ENCODE data around the gene KIRREL3. TPM values are rescaled to one million over a fixed set of nuclear protein-coding genes. Genes with fewer than 3 reads are reported as not detected.

KIRREL3 gene
- total and polyA plus RNA-seq, 2 of the 8 experiments (the other 6 are each of a cell fraction or from before 2014, with no cell fraction given), result 0.29 to 0.32 TPM

DNA sequence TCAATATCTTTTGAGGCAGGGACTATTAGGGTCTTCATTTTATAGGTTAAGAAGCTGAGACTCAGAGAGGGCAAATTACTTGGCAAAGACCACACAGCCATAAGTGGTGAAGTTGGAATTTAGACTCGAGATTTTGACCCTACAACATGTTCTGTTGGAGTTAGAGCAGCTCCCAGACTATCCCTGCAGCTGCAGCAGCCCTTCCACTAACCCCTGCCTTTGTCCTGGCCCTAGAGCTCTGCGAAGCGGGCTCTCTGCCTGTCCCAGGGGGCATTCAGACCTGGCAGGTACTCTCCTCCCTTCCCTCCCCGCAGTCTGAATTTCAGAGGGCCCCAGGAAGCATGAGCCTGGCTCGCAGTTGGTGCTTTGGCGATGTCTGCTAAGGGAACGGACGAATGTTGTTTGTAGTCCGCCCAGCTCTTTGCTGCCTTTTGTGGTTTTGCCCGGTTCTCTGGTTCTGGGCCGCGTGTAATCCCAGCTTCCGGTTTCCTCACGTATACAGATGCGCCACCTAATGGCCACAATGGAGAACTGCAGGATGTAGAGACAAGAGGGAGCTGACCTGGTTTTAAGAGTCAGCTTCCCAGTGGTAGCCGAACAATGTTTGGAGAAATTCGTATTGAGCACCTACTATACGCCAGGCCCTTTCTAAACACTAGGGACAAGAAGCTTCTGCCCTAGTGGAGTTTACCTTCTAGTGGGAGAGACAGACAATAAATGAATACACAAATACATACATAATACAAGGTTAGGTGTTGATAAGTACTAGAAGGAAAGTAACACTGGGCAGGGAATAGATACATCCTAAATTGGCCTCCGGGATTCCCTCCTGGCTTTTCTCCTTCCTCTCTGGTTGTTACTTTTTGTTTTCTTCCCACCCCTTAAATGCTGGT lies 519.9 kb downstream of the KIRREL3 start (continued):
- TF ChIP-seq, protein P1, sequence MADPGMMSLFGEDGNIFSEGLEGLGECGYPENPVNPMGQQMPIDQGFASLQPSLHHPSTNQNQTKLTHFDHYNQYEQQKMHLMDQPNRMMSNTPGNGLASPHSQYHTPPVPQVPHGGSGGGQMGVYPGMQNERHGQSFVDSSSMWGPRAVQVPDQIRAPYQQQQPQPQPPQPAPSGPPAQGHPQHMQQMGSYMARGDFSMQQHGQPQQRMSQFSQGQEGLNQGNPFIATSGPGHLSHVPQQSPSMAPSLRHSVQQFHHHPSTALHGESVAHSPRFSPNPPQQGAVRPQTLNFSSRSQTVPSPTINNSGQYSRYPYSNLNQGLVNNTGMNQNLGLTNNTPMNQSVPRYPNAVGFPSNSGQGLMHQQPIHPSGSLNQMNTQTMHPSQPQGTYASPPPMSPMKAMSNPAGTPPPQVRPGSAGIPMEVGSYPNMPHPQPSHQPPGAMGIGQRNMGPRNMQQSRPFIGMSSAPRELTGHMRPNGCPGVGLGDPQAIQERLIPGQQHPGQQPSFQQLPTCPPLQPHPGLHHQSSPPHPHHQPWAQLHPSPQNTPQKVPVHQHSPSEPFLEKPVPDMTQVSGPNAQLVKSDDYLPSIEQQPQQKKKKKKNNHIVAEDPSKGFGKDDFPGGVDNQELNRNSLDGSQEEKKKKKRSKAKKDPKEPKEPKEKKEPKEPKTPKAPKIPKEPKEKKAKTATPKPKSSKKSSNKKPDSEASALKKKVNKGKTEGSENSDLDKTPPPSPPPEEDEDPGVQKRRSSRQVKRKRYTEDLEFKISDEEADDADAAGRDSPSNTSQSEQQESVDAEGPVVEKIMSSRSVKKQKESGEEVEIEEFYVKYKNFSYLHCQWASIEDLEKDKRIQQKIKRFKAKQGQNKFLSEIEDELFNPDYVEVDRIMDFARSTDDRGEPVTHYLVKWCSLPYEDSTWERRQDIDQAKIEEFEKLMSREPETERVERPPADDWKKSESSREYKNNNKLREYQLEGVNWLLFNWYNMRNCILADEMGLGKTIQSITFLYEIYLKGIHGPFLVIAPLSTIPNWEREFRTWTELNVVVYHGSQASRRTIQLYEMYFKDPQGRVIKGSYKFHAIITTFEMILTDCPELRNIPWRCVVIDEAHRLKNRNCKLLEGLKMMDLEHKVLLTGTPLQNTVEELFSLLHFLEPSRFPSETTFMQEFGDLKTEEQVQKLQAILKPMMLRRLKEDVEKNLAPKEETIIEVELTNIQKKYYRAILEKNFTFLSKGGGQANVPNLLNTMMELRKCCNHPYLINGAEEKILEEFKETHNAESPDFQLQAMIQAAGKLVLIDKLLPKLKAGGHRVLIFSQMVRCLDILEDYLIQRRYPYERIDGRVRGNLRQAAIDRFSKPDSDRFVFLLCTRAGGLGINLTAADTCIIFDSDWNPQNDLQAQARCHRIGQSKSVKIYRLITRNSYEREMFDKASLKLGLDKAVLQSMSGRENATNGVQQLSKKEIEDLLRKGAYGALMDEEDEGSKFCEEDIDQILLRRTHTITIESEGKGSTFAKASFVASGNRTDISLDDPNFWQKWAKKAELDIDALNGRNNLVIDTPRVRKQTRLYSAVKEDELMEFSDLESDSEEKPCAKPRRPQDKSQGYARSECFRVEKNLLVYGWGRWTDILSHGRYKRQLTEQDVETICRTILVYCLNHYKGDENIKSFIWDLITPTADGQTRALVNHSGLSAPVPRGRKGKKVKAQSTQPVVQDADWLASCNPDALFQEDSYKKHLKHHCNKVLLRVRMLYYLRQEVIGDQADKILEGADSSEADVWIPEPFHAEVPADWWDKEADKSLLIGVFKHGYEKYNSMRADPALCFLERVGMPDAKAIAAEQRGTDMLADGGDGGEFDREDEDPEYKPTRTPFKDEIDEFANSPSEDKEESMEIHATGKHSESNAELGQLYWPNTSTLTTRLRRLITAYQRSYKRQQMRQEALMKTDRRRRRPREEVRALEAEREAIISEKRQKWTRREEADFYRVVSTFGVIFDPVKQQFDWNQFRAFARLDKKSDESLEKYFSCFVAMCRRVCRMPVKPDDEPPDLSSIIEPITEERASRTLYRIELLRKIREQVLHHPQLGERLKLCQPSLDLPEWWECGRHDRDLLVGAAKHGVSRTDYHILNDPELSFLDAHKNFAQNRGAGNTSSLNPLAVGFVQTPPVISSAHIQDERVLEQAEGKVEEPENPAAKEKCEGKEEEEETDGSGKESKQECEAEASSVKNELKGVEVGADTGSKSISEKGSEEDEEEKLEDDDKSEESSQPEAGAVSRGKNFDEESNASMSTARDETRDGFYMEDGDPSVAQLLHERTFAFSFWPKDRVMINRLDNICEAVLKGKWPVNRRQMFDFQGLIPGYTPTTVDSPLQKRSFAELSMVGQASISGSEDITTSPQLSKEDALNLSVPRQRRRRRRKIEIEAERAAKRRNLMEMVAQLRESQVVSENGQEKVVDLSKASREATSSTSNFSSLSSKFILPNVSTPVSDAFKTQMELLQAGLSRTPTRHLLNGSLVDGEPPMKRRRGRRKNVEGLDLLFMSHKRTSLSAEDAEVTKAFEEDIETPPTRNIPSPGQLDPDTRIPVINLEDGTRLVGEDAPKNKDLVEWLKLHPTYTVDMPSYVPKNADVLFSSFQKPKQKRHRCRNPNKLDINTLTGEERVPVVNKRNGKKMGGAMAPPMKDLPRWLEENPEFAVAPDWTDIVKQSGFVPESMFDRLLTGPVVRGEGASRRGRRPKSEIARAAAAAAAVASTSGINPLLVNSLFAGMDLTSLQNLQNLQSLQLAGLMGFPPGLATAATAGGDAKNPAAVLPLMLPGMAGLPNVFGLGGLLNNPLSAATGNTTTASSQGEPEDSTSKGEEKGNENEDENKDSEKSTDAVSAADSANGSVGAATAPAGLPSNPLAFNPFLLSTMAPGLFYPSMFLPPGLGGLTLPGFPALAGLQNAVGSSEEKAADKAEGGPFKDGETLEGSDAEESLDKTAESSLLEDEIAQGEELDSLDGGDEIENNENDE (IDR thresholded peaks at IDR 0.05; ENCODE audit: insufficient replicate concordance, low read length), result no peak
- no peak for TF ChIP-seq HDAC6 (IDR thresholded peaks at IDR 0.05; ENCODE audit: low read depth, low read length)
- TF ChIP-seq GABPA (IDR thresholded peaks at IDR 0.05; ENCODE audit: borderline replicate concordance, insufficient read depth, low read length), result peak; percentile 75; the same call in 1 of the 2 replicates
- TF ChIP-seq CREB1 (IDR thresholded peaks at IDR 0.05), result 0 out of 2 replicates have a peak, but pooled peaks have one; percentile 42
- TF ChIP-seq, protein P2, sequence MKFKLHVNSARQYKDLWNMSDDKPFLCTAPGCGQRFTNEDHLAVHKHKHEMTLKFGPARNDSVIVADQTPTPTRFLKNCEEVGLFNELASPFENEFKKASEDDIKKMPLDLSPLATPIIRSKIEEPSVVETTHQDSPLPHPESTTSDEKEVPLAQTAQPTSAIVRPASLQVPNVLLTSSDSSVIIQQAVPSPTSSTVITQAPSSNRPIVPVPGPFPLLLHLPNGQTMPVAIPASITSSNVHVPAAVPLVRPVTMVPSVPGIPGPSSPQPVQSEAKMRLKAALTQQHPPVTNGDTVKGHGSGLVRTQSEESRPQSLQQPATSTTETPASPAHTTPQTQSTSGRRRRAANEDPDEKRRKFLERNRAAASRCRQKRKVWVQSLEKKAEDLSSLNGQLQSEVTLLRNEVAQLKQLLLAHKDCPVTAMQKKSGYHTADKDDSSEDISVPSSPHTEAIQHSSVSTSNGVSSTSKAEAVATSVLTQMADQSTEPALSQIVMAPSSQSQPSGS (IDR thresholded peaks at IDR 0.05; ENCODE audit: low read length), result 0 out of 2 replicates have a peak, but pooled peaks have one; percentile 44
- TF ChIP-seq CEBPB (IDR thresholded peaks at IDR 0.05; ENCODE audit: low read depth, low read length), result 0 out of 2 replicates have a peak, but pooled peaks have one; percentile 17
- TF ChIP-seq ZNF274 (IDR thresholded peaks at IDR 0.05; ENCODE audit: borderline replicate concordance, extremely low read depth, low read length), result no peak
- 0 out of 2 replicates have a peak, but pooled peaks have one; percentile 64 for TF ChIP-seq SP4 (IDR thresholded peaks at IDR 0.05; ENCODE audit: low read length)

Measured in H1 (cell line).